Activated CD4-positive, alpha-beta T cell treated with anti-CD3 and anti-CD28 coated beads, Interleukin-2, Interleukin-4, amounts not matched to agents 100 ng/mL and 50 ng/mL, durations not matched to agents 16 hours and 8 hours (primary cell): ENCODE data around the gene RASSF1.
"Not testable (repeated sequence)": the region's sequence is repeated elsewhere in the genome, so short reads cannot be mapped to it uniquely, and the experiment has no call there.

ENCODE experiments used
- DNase-seq: peaks from one replicate; pipeline ENCODE4 v3.0.0-alpha.2; 2020; ENCODE audit warnings: low spot score

The RASSF1 gene

DNA sequence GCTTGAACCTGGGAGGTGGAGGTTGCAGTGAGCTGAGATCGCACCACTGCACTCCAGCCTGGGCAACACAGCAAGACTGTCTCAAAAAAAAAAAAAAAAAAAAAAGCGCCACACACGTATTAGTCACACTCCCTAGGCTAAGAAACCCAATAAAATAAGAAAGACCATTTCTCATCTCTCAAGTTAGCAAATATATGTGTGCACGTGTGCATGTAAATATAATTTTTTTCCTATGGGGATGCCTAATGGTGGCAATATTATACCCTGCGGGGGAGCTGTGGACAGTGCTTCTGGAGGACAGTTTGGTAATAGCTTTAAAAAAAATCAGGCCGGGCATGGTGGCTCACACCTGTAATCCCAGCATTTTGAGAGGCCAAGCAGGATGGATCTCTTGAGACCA is 56.5 kb downstream of the RASSF1 start:
- not testable (repeated sequence) for DNase-seq
